Motor neuron (in vitro differentiated cells): ENCODE data around the gene COLEC12. TPM values are rescaled to one million over a fixed set of nuclear protein-coding genes. Genes with fewer than 3 reads are reported as not detected.
"Not testable (repeated sequence)": the region's sequence is repeated elsewhere in the genome, so short reads cannot be mapped to it uniquely, and the experiment has no call there.

ENCODE experiments used
- ATAC-seq, 8 experiments: fragments of 200-7000 bp; cut with Tn5 transposase; replicated peaks in 6 of 8; 2 replicates each; pipeline ENCODE4 v1.8.0; 2021; ENCODE audit warnings: mild to moderate bottlenecking in 8 of 8, moderate library complexity in 8 of 8
- H3K27ac ChIP-seq, 2 donors: fragments of 250-450 bp; sonication (Bioruptor Pico); 2 replicates each; pipeline ENCODE4 v1.9.0; 2021; ENCODE audit warnings: antibody characterized with exemption in 2 of 2, mild to moderate bottlenecking in 2 of 2, moderate library complexity in 1 of 2
- H3K4me1 ChIP-seq, 2 donors: fragments of 250-450 bp; sonication (Bioruptor Pico); replicated peaks in 1 of 2; 2 replicates each; pipeline ENCODE4 v1.6.1; 2021; ENCODE audit warnings: antibody characterized with exemption in 2 of 2, mild to moderate bottlenecking in 2 of 2, moderate library complexity in 1 of 2
- H3K4me3 ChIP-seq, 5 donors: fragments of 250-450 bp; sonication (Bioruptor Pico); 2 replicates each; pipeline ENCODE4 v1.9.0; 2021; ENCODE audit warnings: antibody characterized with exemption in 5 of 5, mild to moderate bottlenecking in 5 of 5, moderate library complexity in 4 of 5
- WGBS, 10 experiments: fragments of 450-650 bp; shearing (Covaris generic); methylation state at CpG; one replicate each; pipeline ENCODE4 v1.0.0; 2022; 5-methylcytosine and 5-hydroxymethylcytosine counted together
- in situ Hi-C, 9 experiments: fragments of 400-800 bp; cut with MboI; loops; one replicate each; pipeline ENCODE4 v1.15.0; 2021; ENCODE audit warnings: low sequenced_read_pairs in 9 of 9, low pct_unique_long_range_greater_than_20kb in 2 of 9; ENCODE audit not compliant: unreplicated experiment in 9 of 9
- total RNA-seq, 8 experiments: library from RNA; unstranded; fragments of 300-600 nt; gene quantifications; 2 replicates each; pipeline versions ENCODE4 v1.2.3 to v1.2.4, GENCODE V29; 2022

COLEC12 gene
- total RNA-seq, 8 experiments from 2014 or later, result 0.49 to 103 (median 3.7) TPM

DNA sequence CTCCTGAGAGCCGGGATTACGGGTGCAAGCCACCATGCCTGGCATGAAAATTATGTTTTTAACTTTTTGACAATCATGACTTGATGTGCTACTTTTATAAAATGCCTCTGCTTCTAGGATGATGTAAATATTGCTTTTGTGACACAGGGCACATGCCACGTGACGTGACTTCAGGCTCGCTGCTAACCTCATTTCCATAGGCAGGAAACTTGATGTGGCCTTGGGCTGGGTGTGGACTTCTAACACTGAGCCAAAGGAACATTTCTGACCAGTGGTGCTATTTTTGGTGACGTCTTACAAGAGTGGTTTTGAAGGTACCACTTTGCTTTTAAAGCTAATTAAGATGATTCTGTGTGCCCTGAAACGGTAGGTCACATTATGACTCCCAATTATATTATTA lies 198.4 kb downstream of the COLEC12 start:
- ATAC-seq, result no peak
- in situ Hi-C loops, result no loop called here
- Histone ChIP-seq H3K4me1 (peaks cover 0 to 11% of the 10 kb centered on the region in 2 donors), H3K27ac (no peak overlapping the region), H3K4me3 (no peak overlapping the region)
- 57 to 100% (median 90%) methylated on average over 1 to 7 of the region's 7 CpGs; no CpG with 5 or more reads in 1 of the 10 experiments for WGBS, 10 experiments

GRCh38 chr18:297936-298335 lies 202.6 kb downstream of the COLEC12 start:
- Histone ChIP-seq H3K4me3 (no peak overlapping the region), H3K27ac (no peak overlapping the region), H3K4me1 (no peaks in the 10 kb centered on the region)
- in situ Hi-C loops, result no loop called here
- no peak for ATAC-seq
- WGBS, 10 experiments, result 25 to 100% (median 91%) methylated on average over 1 to 2 of the region's 2 CpGs; no CpG with 5 or more reads in 4 of the 10 experiments

- in situ Hi-C loops, result no loop called here
- Histone ChIP-seq H3K27ac (no peak overlapping the region), H3K4me3 (no peak overlapping the region), H3K4me1 (no peaks in the 10 kb centered on the region)
- ATAC-seq, result no peak
- WGBS, 10 experiments, result 0 to 100% (median 74%) methylated on average over 1 to 3 of the region's 3 CpGs; no CpG with 5 or more reads in 5 of the 10 experiments
Observed at GRCh38 chr18:295756-296490, 204.6 kb downstream of the COLEC12 start.

DNA sequence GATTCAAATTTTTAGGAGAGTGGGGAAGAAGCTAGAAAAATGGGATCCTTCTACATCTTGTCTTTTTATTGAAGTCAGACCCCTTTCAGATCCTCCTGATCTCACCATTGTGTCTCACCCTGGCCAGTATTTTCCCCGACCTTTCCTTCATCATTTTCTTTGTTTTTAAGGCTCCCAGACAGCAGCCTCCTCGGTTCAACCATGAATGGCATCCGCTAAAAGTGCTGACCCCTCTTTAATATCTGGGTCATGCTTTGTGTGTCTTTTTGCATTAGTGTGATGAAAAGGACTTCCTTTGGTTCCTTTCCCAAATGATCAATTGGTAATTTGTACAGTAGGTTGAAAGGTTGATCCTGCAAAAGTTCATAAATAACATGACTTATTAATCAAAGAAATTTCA lies 205.9 kb downstream of the COLEC12 start:
- Histone ChIP-seq H3K27ac (no peak overlapping the region), H3K4me1 (no peaks in the 10 kb centered on the region), H3K4me3 (no peak overlapping the region)
- ATAC-seq, result no peak
- 13 to 76% (median 55%) methylated on average over 2 to 3 of the region's 3 CpGs; no CpG with 5 or more reads in 1 of the 10 experiments for WGBS, 10 experiments
- in situ Hi-C loops, result no loop called here

DNA sequence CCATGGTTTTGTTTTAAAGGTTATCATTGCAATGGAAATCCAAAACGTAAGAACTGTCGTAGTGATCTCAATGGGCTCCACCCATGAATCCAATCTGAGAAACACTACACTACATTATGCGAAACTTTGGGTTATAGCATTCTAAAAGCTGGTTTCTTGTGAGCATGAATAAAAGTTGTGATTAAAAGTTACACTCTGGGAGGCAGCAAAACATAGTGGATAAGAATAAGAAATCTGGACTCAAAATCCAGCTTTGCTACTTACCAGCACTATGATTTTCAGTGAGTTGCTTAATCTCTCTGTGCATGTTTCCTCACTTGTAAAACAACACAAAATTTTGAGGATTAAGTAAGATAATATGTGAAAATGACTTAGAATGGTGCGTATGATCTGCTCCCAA lies 207.0 kb downstream of the COLEC12 start:
- Histone ChIP-seq H3K27ac (no peak overlapping the region), H3K4me1 (no peaks in the 10 kb centered on the region), H3K4me3 (no peak overlapping the region)
- peak in 3 of 8 experiments; percentile 23 to 71 (median 58) for ATAC-seq
- 33 to 100% (median 71%) methylated on average over 1 to 4 of the region's 4 CpGs; no CpG with 5 or more reads in 2 of the 10 experiments for WGBS, 10 experiments
- in situ Hi-C loops, result no loop called here

DNA sequence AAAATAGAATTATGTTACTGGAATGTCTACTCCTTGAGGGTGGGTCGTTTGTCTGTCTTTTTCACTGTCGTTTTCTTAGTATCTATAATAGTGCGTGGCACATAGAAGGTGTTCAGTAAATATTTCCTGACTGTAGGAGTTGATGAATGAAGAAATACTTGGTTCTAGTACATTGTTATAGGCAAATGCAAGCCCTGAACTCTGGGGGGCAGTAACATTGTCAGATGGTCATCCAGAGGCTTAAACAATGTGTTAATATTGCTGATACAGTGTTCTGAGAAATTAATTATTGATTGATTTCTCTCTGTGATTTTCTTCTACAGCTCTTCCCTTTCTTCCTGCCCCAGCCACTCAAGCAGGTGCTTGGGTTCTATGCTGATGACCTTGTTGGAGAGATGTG lies 208.2 kb downstream of the COLEC12 start:
- WGBS, 10 experiments, result 17 to 93% (median 67%) methylated on average over 2 to 3 of the region's 3 CpGs; no CpG with 5 or more reads in 1 of the 10 experiments
- no peak overlapping the region for H3K4me3 ChIP-seq
- in situ Hi-C loops, result no loop called here
- H3K4me1 ChIP-seq, result no peaks in the 10 kb centered on the region
- no peak for ATAC-seq
- H3K27ac ChIP-seq, result no peak overlapping the region

- 93% methylated on average over 3 of the region's 4 CpGs; no CpG with 5 or more reads in 9 of the 10 experiments for WGBS, 10 experiments
- H3K4me3 ChIP-seq, H3K4me1 ChIP-seq, ATAC-seq, H3K27ac ChIP-seq: not testable (repeated sequence)
- in situ Hi-C loops, result loop anchor here in 2 of 9 experiments (10.0 kb wide), 1 partner anchor 325 kb away; no protein-coding TSS in a partner anchor
Observed at GRCh38 chr18:289970-290369, 210.5 kb downstream of the COLEC12 start.

DNA sequence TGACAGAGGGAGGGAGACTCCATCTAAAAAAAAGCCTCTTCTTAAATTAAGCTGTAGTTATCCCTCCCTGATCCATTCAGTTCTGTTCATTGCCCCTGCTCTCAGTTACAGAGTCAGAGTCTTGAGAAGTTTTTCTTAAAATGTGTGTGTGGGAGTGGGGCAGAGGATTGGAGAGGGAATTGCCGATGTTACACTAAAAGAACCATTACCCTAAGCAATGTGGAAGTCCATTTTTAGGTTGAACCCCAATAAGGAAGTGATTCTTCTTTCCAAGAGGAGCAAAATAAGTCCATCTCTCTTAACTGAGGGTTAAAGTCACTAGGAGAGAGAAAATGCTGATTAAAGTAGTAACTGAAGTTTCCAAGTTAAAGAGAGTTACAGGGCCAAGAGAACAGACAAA lies 211.5 kb downstream of the COLEC12 start:
- H3K4me3 ChIP-seq, result no peak overlapping the region
- no peaks in the 10 kb centered on the region for H3K4me1 ChIP-seq
- 70 to 100% (median 94%) methylated on average over 1 of the region's 1 CpG; no CpG with 5 or more reads in 4 of the 10 experiments for WGBS, 10 experiments
- H3K27ac ChIP-seq, result no peak overlapping the region
- ATAC-seq, result no peak
- in situ Hi-C loops, result loop anchor here in 2 of 9 experiments (10.0 kb wide), 1 partner anchor 326 kb away; no protein-coding TSS in a partner anchor

DNA sequence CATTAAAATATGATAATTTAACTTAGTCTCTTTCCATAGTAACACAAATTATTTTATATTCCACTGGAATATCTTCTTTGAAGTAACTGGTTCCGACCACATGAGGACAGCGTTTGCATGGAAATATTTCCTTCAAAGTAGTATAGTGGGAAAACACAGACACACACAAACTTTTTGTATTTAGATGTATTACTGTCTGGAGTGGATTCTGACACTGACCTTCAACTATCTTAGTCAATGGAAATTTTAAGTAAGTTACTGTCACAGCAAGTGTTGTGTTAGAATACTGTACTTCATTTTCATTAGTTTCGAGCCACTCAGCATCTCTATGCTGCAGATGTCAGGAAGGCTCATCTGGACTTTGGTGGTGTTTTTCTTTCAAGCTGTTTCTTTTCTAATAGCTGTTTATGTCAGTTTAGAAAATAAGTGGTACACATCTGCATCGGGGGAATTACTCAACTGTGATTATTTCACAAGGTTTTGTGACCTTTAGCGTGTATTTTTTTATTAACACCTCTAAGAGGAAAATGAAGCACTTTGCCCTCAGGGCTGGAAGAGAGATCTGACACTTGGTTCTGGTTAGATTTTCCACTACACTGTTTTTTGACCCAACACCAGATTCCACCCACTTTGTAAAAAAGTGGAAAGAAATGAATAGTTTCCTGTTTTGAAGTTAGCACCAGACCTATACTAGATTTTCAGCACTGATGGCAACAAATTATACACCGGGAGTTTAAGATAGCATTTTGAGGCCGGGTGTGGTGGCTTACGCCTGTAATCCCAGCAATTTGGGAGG lies 213.8 kb downstream of the COLEC12 start:
- no peak overlapping the region for H3K27ac ChIP-seq
- no peak overlapping the region for H3K4me3 ChIP-seq
- peak in 5 of 8 experiments; percentile 32 to 54 (median 41) for ATAC-seq
- 17 to 100% (median 67%) methylated on average over 1 to 8 of the region's 8 CpGs for WGBS, 10 experiments
- no peaks in the 10 kb centered on the region for H3K4me1 ChIP-seq
- in situ Hi-C loops, result loop anchor here in 2 of 9 experiments (10.0 kb wide), 1 partner anchor 328 kb away; no protein-coding TSS in a partner anchor

GRCh38 chr18:285817-286216 lies 214.7 kb downstream of the COLEC12 start:
- Histone ChIP-seq H3K27ac (no peak overlapping the region), H3K4me3 (no peak overlapping the region), H3K4me1 (no peaks in the 10 kb centered on the region)
- ATAC-seq, result no peak
- in situ Hi-C loops, result loop anchor here in 2 of 9 experiments (10.0 kb wide), 1 partner anchor 329 kb away; no protein-coding TSS in a partner anchor
- WGBS, 10 experiments, result 69 to 96% (median 88%) methylated on average over 2 to 6 of the region's 6 CpGs

- in situ Hi-C loops, result no loop called here
- Histone ChIP-seq H3K4me3 (no peak overlapping the region), H3K27ac (no peak overlapping the region), H3K4me1 (no peaks in the 10 kb centered on the region)
- ATAC-seq, result no peak
- WGBS, 10 experiments, result 40 to 100% (median 94%) methylated on average over 1 to 2 of the region's 2 CpGs; no CpG with 5 or more reads in 2 of the 10 experiments
Observed at GRCh38 chr18:275486-275885, 225.0 kb downstream of the COLEC12 start.

GRCh38 chr18:274313-274712 lies 226.2 kb downstream of the COLEC12 start:
- in situ Hi-C loops, result no loop called here
- H3K27ac ChIP-seq, result no peak overlapping the region
- H3K4me3 ChIP-seq, result no peak overlapping the region
- peaks cover 0 to 4% of the 10 kb centered on the region in 2 donors for H3K4me1 ChIP-seq
- no peak for ATAC-seq
- 78 to 100% (median 90%) methylated on average over 1 to 6 of the region's 8 CpGs; no CpG with 5 or more reads in 1 of the 10 experiments for WGBS, 10 experiments

GRCh38 chr18:273525-273924 lies 227.0 kb downstream of the COLEC12 start:
- ATAC-seq, result no peak
- H3K4me1 ChIP-seq, result peaks cover 5 to 11% of the 10 kb centered on the region in 2 donors
- in situ Hi-C loops, result no loop called here
- no peak overlapping the region for H3K4me3 ChIP-seq
- H3K27ac ChIP-seq, result no peak overlapping the region
- WGBS, 10 experiments, result 90 to 100% (median 98%) methylated on average over 2 to 3 of the region's 3 CpGs; no CpG with 5 or more reads in 2 of the 10 experiments
